Activated naive CD8-positive, alpha-beta T cell treated with anti-CD3 and anti-CD28 coated beads, Interleukin-2, amount 50 U/mL, for 24 hours (primary cell): ENCODE measurements around the gene PRSS23.
"Not testable (repeated sequence)": the region's sequence is repeated elsewhere in the genome, so short reads cannot be mapped to it uniquely, and the experiment has no call there.

Experiments used
- ATAC-seq: fragments of 150-1000 bp; cut with Tn5 transposase; one replicate; pipeline ENCODE4 v1.10.0; 2021
- DNase-seq: peaks from one replicate; pipeline ENCODE4 v3.0.0; 2021
- H3K27ac Mint-ChIP-seq: one replicate; pipeline ENCODE4 v1.8.0; 2021; ENCODE audit warnings: mild to moderate bottlenecking, mixed read lengths
- H3K27me3 Mint-ChIP-seq: one replicate; pipeline ENCODE4 v1.8.0; 2021; ENCODE audit warnings: mixed read lengths
- H3K36me3 Mint-ChIP-seq: one replicate; pipeline ENCODE4 v1.8.0; 2021; ENCODE audit warnings: low read depth, mixed read lengths
- H3K4me1 Mint-ChIP-seq: one replicate; pipeline ENCODE4 v1.8.0; 2021; ENCODE audit warnings: mixed read lengths
- H3K4me3 Mint-ChIP-seq: one replicate; pipeline ENCODE4 v1.8.0; 2021; ENCODE audit warnings: mild to moderate bottlenecking, moderate library complexity, mixed read lengths
- H3K9me3 Mint-ChIP-seq: one replicate; pipeline ENCODE4 v1.8.0; 2021; ENCODE audit warnings: mixed read lengths

PRSS23 gene, protein sequence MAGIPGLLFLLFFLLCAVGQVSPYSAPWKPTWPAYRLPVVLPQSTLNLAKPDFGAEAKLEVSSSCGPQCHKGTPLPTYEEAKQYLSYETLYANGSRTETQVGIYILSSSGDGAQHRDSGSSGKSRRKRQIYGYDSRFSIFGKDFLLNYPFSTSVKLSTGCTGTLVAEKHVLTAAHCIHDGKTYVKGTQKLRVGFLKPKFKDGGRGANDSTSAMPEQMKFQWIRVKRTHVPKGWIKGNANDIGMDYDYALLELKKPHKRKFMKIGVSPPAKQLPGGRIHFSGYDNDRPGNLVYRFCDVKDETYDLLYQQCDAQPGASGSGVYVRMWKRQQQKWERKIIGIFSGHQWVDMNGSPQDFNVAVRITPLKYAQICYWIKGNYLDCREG

DNA sequence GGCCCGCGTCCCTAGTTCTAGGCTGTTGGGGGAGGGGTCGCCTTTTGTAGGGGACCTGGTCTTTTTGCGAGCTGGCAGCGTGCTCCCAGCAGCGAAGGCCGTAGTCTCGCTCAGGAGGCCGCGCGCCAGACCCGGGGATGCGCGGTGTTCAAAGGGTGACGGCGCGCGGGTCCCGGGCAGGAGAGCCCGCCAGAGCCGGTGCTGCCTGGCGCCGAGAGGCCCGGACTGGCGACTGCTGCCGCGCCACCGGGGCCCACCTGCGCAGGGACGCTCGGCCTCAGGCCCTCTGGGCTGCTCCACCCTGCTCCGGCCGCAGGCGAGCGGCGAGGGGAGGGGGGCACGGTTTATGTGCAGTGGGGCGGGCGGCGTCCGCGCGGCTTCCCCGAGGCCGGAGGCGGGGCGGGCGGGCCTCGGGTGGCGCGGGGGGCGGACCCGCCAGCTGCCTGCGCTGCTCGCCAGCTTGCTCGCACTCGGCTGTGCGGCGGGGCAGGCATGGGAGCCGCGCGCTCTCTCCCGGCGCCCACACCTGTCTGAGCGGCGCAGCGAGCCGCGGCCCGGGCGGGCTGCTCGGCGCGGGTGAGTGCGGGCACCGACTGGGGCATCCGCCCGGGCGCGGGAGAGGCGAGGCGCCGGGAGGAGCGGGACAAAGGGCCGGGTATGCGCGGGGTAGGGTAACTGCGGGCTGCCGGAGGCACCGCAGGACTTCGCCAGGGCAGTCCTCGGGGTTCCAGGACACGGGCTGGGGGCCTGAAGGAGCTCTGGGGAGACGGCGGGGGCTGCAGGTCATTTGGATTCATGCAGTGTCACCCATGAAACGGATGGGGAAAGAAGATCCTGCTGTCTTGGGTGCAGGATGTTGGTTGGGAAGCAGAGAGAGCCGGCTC lies at the start of gene PRSS23:
Gene PRSS23, plus strand, starts transcription at position 467 of the 884 bp plus-strand sequence. CDS start 7,102 bp downstream, outside the sequence.
- Mint-ChIP-seq H3K9me3 (no peaks in the 10 kb centered on the region), H3K36me3 (no peaks in the 10 kb centered on the region), H3K4me1 (peaks cover 44% of the 10 kb centered on the region), H3K4me3 (peak within 1 kb of the TSS; percentile 69), H3K27ac (no peak within 1 kb of the TSS), H3K27me3 (peaks cover 61% of the 10 kb centered on the region)
- DNase-seq, result peak; percentile 40
- peak; percentile 71 for ATAC-seq

DNA sequence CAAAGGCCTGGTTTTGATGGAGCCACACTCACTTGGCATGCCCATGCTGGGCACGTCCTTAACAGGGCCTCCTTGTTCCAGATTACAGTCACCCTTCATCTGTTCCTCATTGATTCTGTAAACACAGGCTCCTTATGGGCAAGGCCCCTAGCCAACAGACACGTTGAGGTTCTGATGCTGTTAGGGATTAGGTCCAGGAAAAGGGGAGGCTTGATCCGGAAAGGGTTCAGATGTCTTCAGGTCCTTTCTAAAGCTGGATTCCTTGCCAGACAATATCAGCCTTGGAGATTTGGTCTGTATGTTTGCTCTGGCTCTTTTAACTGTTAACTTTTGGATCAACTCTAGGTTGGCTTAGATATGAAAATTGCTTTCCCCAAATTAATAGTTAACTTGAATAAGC lies 46.9 kb upstream of the PRSS23 start:
- ATAC-seq (no peak), DNase-seq (no peak)
- no peaks in the 10 kb centered on the region for H3K9me3 Mint-ChIP-seq
- no peaks in the 10 kb centered on the region for H3K36me3 Mint-ChIP-seq
- no peaks in the 10 kb centered on the region for H3K27me3 Mint-ChIP-seq
- no peak overlapping the region for H3K4me3 Mint-ChIP-seq
- no peaks in the 10 kb centered on the region for H3K4me1 Mint-ChIP-seq
- no peak overlapping the region for H3K27ac Mint-ChIP-seq

DNA sequence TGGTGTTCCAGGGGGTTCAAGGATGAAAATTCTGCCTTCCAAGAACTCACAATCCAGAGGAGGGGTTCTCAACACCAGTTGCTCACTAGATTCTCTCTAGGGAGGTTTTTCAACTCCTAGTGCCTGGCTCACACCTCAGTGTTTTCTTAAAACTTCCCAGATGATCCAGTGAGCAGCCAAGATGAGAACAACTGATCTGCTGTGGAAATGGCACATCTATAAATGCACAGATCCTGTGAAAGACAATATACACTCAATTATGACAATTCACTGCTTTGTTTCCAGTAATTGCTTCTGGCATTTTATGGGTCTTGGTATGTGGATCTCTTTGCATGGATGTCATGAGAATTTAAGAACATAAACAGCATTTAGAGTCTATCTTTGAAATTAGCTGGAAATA lies 45.2 kb upstream of the PRSS23 start:
- Mint-ChIP-seq H3K36me3 (no peaks in the 10 kb centered on the region), H3K27ac (no peak overlapping the region), H3K9me3 (no peaks in the 10 kb centered on the region), H3K4me1 (no peaks in the 10 kb centered on the region), H3K27me3 (no peaks in the 10 kb centered on the region), H3K4me3 (no peak overlapping the region)
- DNase-seq (no peak), ATAC-seq (no peak)

DNA sequence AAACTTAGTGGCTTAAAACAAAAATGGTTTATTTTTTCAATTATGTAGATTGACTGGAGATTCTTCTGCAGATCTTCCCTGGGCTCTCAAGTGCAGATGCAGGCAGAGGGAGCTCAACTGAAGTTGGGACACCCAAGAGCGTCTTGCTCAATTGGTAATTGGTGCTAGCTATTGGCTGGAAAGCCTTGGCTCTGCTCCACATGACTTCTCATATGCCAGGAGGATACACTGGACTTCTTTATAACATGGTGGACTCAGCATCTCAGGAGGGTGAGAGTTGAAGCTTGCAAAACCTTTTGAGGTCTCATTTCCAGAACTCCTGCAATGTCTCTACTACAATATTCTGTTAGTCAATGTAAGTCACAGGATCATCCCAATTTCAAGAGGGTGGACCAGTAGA lies 42.2 kb upstream of the PRSS23 start:
- no peak overlapping the region for H3K27ac Mint-ChIP-seq
- peaks cover 5% of the 10 kb centered on the region for H3K27me3 Mint-ChIP-seq
- H3K36me3 Mint-ChIP-seq, result no peaks in the 10 kb centered on the region
- no peaks in the 10 kb centered on the region for H3K9me3 Mint-ChIP-seq
- no peak overlapping the region for H3K4me3 Mint-ChIP-seq
- no peak for DNase-seq
- no peaks in the 10 kb centered on the region for H3K4me1 Mint-ChIP-seq
- no peak for ATAC-seq

DNA sequence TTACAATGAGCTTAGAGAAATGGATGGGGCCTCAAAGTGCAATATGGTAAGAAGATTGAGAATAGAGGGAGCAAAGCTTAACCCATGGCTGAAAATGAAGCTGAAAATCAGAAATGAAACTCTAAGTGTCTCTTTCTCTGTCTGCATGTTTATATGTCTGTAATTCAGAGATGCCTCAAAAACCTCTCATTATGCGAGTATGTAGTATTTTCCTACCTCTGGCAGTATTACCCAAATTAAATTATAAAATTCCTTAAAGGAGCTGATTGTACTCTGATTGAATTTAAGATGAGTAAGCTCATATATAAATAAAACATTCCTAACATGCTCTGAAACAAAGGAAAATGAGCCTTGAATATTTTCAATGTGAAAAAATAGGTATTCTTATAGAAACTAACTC lies 39.8 kb upstream of the PRSS23 start:
- no peaks in the 10 kb centered on the region for H3K9me3 Mint-ChIP-seq
- DNase-seq, result no peak
- H3K4me3 Mint-ChIP-seq, result no peak overlapping the region
- H3K27ac Mint-ChIP-seq, result no peak overlapping the region
- no peak for ATAC-seq
- H3K27me3 Mint-ChIP-seq, result peaks cover 5% of the 10 kb centered on the region
- no peaks in the 10 kb centered on the region for H3K36me3 Mint-ChIP-seq
- H3K4me1 Mint-ChIP-seq, result no peaks in the 10 kb centered on the region

DNA sequence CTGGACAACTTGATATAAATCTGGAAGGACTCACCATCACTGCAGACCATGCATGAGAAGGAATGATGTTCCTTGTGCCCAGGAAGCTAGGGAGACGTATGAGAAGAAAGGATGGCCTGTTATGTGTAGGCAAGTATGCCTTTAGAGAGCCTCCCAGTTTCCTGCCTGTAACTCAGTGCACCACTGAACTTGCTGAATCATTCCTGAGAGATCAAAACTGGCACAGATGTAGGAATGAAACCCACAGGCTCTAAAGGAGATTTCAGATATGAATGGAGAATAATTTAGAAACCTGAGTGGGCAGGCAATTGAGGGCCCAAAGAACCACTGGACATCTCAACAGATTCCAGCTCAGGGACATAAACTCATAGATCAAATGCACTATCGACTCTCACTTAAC lies 38.4 kb upstream of the PRSS23 start:
- DNase-seq, result no peak
- H3K9me3 Mint-ChIP-seq, result no peaks in the 10 kb centered on the region
- peaks cover 7% of the 10 kb centered on the region for H3K27me3 Mint-ChIP-seq
- no peak overlapping the region for H3K4me3 Mint-ChIP-seq
- H3K36me3 Mint-ChIP-seq, result no peaks in the 10 kb centered on the region
- H3K4me1 Mint-ChIP-seq, result no peaks in the 10 kb centered on the region
- no peak for ATAC-seq
- H3K27ac Mint-ChIP-seq, result no peak overlapping the region

DNA sequence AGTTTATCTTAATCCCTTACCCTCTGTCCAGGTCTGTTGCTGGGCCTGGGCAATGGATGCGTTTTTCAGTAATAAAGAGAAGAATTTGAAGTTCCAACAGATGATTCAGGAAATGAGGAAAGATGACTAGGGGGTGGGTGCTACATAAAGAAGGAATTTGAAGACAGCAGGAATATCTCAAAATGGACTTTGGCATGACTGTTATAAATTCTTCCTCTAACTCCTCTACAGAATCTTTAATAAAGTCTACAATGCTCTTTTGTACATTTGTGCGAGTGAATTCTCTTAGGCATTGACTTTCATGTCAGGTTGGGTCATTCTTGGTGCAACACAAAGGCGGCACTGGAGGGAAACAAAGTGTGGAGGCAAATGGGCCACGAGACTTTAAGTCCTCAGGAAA lies 35.1 kb upstream of the PRSS23 start:
- Mint-ChIP-seq H3K9me3 (no peaks in the 10 kb centered on the region), H3K4me3 (no peak overlapping the region), H3K4me1 (no peaks in the 10 kb centered on the region), H3K36me3 (no peaks in the 10 kb centered on the region), H3K27ac (no peak overlapping the region), H3K27me3 (peaks cover 6% of the 10 kb centered on the region)
- no peak for ATAC-seq
- DNase-seq, result no peak

DNA sequence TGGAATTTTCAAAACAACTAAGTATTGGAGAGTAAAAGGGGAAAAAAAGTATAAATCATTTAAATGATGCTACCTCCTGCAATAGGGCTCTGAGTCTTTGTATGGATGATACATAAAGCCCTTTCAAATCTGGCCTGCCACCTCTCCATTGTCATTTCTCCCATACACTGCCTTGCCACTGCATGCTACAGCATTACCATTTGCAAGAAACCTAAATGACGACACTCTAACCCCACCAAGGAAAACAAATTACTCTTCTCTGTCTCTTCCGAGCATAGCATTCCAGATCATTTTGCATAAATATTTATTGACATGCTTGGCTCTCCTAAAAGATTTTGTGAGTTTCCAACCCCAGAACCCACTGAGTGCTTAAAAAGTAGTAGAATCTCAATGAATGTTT lies 34.5 kb upstream of the PRSS23 start:
- Mint-ChIP-seq H3K27me3 (peaks cover 5% of the 10 kb centered on the region), H3K4me1 (no peaks in the 10 kb centered on the region), H3K9me3 (no peaks in the 10 kb centered on the region), H3K4me3 (no peak overlapping the region), H3K27ac (no peak overlapping the region), H3K36me3 (no peaks in the 10 kb centered on the region)
- DNase-seq, result no peak
- no peak for ATAC-seq

DNA sequence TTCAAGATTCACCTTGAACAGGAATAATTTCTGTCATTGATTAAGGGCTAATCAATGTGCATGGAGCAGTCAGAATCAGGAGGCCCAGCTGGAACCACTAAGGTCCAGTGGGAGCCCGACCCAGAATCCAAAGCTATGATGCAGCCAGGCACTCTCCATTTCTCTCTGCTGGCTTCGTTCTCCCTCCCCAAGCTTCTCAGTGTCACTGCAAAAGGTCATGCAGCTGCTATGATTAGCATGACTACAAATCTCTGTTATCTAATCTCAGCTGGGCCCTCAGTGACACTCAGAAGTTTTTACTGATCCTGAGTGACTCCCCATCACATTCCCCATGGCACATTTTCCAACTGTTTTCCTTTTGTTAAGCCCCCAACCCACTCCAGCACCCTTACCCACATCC lies 31.1 kb upstream of the PRSS23 start:
- Mint-ChIP-seq H3K36me3 (no peaks in the 10 kb centered on the region), H3K4me1 (no peaks in the 10 kb centered on the region), H3K27ac (no peak overlapping the region), H3K27me3 (peaks cover 2% of the 10 kb centered on the region), H3K9me3 (no peaks in the 10 kb centered on the region), H3K4me3 (no peak overlapping the region)
- ATAC-seq (no peak), DNase-seq (no peak)

DNA sequence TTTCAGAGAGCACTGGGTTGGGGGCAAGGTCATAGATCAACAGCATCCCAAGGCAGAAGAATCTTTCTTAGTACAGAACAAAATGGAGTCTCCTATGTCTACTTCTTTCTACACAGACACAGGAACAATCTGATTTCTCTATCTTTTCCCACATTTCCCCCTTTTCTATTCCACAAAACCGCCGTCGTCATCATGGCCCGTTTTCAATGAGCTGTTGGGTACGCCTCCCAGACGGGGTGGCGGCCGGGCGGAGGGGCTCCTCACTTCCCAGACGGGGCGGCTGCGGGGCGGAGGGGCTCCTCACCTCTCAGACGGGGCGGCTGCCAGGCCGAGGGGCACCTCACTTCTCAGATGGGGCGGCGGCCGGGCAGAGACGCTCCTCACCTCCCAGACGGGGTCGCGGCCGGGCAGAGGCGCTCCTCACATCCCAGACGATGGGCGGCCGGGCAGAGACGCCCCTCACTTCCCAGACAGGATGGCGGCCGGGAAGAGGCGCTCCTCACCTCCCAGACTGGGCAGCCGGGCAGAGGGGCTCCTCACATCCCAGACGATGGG lies 29.8 kb upstream of the PRSS23 start:
- not testable (repeated sequence) for H3K4me1 Mint-ChIP-seq, H3K27me3 Mint-ChIP-seq, H3K27ac Mint-ChIP-seq, DNase-seq, H3K4me3 Mint-ChIP-seq, ATAC-seq, H3K36me3 Mint-ChIP-seq, H3K9me3 Mint-ChIP-seq

DNA sequence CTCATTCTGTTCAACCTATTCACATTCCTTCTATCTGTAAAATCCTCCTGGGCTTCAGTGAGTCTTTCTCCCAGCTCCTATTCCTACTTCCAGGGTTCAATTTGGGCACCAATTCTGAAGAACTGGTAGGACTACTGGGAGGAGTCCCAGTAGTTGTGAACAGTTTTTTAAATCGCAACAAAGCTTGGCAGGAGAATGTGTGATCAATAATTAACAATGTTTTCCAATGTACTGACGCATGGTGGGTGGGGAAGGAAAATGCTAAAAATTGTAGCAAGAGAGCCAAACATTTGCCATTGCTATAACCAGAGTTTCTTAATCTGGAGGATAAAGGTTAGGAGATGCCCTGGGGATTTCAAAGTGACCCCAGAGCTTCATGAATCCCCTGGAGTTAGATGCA lies 27.3 kb upstream of the PRSS23 start:
- Mint-ChIP-seq H3K4me3 (no peak overlapping the region), H3K36me3 (no peaks in the 10 kb centered on the region), H3K27ac (no peak overlapping the region), H3K4me1 (no peaks in the 10 kb centered on the region), H3K27me3 (peaks cover 4% of the 10 kb centered on the region), H3K9me3 (no peaks in the 10 kb centered on the region)
- DNase-seq (no peak), ATAC-seq (no peak)

DNA sequence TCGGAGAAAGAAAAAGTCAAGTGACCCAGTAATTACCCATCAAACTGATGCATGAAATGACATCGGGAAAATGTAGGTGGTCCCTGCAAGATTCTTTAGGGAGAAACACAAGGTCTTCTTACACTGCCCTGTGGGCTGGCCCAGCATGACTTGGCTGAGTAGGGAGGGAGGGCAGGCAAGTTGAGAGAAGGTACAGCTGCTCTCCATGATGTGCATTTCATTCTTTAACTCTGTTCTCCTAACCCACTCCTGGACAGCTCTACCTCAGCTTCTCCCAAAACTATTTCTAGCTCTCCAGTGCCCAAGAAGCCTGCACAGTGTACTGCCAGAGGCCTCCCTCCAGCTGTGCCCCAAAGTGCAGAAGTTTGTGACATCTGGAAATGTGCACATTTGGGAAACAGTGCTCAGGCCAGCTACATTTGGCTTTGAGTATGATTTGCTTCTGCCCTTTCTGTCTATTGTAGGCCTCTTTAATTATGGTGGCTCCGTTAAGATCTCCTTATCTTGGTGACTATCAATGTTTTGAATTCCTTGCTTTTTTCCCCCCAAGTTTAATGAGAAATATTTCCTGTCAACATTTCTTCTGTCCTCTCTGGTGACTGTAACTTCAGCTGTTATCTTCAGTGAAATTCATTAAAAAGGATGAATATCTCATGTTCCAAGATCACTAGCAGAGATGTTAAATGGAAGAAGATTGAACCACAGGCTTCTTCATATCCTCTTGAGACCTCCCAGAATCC lies 26.7 kb upstream of the PRSS23 start:
- peaks cover 4% of the 10 kb centered on the region for H3K27me3 Mint-ChIP-seq
- H3K36me3 Mint-ChIP-seq, result no peaks in the 10 kb centered on the region
- no peak for ATAC-seq
- H3K9me3 Mint-ChIP-seq, result no peaks in the 10 kb centered on the region
- DNase-seq, result no peak
- no peak overlapping the region for H3K27ac Mint-ChIP-seq
- no peaks in the 10 kb centered on the region for H3K4me1 Mint-ChIP-seq
- no peak overlapping the region for H3K4me3 Mint-ChIP-seq

DNA sequence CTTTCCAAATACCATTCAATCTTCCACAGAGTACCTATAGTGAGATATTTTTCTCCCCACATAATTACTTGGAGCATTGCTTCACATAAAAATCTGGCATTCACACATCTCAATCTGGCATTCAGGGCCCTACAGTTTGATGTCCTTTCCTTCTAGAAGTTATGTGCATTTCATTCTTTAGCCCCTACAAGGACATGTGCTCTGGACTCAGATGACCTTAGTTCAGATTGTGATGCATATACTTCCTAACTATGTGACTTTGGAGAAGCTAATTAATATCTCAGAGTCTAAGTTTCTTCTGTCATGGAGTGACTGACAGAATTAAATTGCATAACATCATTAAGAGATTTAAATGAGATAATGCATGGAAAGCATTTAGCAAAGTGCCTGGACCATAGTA lies 25.9 kb upstream of the PRSS23 start:
- ATAC-seq (no peak), DNase-seq (no peak)
- no peaks in the 10 kb centered on the region for H3K36me3 Mint-ChIP-seq
- no peak overlapping the region for H3K4me3 Mint-ChIP-seq
- H3K27me3 Mint-ChIP-seq, result peaks cover 5% of the 10 kb centered on the region
- no peak overlapping the region for H3K27ac Mint-ChIP-seq
- no peaks in the 10 kb centered on the region for H3K9me3 Mint-ChIP-seq
- H3K4me1 Mint-ChIP-seq, result no peaks in the 10 kb centered on the region

DNA sequence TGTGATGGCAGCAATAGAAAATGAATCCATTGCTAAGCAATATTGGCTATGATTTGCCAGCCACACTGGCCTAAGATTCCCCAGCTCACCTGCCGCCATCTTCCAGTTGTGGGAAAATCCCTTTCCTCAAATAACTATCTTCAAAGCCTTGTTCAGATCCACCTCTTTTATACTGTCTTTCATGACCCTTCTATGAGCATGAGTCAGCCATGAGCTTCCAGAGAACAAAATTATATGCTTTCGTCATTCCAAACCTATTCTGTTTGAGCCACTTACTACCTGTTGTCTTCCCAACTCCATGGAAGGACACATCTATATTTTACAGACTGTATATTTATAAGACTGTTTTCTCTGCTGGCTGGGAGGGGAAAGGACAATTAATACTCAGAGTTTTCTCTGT lies 25.0 kb upstream of the PRSS23 start:
- Mint-ChIP-seq H3K36me3 (no peaks in the 10 kb centered on the region), H3K9me3 (no peaks in the 10 kb centered on the region), H3K4me1 (no peaks in the 10 kb centered on the region), H3K27ac (no peak overlapping the region), H3K27me3 (peaks cover 8% of the 10 kb centered on the region), H3K4me3 (no peak overlapping the region)
- DNase-seq (no peak), ATAC-seq (no peak)
